Measurements from ENCODE around the gene COL4A2.

Gene COL4A2

DNA sequence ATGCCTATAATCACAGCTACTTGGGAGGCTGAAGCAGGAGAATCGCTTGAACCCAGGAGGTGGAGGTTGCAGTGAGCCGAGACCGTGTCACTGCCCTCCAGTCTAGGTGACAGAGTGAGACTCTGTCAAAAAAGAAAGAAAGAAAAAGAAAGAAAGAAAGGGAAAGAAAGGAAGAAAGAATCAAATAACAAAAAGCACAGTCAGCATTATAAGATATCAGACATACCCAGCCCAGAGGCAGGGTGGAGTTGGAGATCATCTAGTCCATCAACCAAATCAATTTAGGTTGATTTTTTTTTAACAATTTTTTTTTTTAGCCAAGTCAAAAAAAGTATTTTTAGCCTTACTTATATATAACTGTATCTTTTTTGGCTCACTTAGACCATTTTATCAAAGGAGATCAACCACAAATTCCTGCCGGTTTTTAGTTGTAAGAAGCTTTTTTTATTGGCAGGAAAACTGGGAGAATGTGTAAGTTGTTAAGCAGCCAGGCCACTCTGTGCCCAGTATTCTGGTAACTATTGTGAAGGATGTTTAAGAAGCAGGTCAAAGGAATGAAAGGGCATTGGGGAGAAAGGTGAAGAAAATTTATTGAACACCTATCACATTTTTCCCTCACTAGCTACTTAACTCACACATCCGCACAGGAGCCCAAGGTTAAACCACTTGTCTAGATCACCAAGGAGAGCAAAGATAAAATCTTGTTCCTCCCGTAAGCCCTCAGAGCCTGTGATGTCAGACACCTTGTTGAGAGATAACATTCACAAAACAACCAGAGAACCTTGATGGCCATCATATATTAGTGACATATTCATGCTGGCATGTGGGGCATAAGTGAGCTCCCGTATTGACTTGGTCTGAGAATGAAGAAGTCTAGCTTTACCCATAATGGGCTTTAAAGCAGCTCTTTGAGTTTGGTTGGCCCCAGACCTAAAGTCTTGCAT, 91.8 kb downstream of the COL4A2 start:
- no peaks in the 10 kb centered on the region for H3K36me3 ChIP-seq (replicated peaks)
- peaks cover 20% of the 10 kb centered on the region for H3K27me3 ChIP-seq (ENCODE audit: low read depth)
- DNase-seq (ENCODE audit: low spot score in 2 of 2): no peak
- H3K4me1 ChIP-seq: no peaks in the 10 kb centered on the region
- in situ Hi-C loops (cut with MboI; ENCODE audit: low sequenced_read_pairs): no loop called here
- no peak overlapping the region for H3K4me3 ChIP-seq
- H3K9me3 ChIP-seq: no peaks in the 10 kb centered on the region

DNA sequence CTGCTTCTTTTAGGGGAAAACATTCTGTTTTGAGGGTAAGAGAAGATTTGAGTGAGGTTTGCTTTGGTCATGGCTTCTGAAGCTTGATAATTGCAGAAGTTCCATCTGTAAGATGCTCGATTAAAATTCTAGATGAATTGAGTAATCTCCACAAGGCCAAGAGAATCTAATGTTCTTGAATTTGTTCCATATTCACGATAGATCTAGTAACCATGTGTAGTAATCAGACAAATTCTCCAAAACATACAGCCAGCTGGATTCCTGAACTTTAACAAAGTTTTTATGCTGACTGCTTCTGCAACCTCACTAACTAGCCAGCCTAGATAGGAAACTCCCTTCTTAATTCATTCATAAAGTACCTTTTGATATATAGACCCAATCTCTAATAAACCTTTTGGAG, 92.7 kb downstream of the COL4A2 start:
- in situ Hi-C loops (cut with MboI; ENCODE audit: low sequenced_read_pairs): loop anchor here (25.0 kb wide), 1 partner anchor 1438 kb away; no protein-coding TSS in a partner anchor
- no peaks in the 10 kb centered on the region for H3K4me1 ChIP-seq
- H3K9me3 ChIP-seq: no peaks in the 10 kb centered on the region
- DNase-seq (ENCODE audit: low spot score in 2 of 2): no peak
- no peaks in the 10 kb centered on the region for H3K36me3 ChIP-seq (replicated peaks)
- H3K4me3 ChIP-seq: no peak overlapping the region
- H3K27me3 ChIP-seq (ENCODE audit: low read depth): peaks cover 20% of the 10 kb centered on the region

DNA sequence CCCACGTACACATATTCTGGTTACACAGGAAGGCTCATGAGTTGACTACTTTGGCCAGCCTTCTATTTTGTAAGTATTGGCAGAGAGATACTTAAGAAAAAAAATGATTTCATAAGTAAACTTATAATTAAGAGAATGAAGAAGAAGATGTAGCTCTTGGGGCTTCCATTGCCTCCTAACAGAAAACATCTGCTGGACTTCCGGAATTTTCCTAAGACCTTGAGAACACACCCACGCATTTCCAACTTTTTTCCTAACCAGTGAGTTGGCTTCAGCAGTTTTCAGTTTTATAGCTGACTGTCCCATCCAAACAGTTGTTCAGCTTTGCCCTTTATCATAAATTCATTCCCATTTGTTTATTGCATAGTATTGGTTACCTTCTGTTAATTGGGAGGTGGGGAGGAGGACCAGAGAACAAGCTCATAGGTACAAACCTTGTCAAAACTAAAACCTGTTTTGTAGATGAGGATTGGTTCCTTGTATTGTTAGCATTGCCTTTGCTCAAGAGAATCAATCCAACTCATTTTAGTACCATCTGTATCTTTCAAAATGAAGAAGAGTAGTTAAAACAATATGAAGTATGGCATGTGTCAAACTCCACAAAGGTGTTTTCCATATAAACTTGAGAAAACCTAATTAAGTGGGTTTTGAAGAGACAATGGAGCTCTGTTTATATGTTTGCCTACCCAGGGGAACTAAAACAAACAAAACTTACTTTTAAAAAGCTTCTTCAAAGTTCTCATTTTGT, 93.9 kb downstream of the COL4A2 start:
- peaks cover 20% of the 10 kb centered on the region for H3K27me3 ChIP-seq (ENCODE audit: low read depth)
- in situ Hi-C loops (cut with MboI; ENCODE audit: low sequenced_read_pairs): loop anchor here (25.0 kb wide), 1 partner anchor 1439 kb away; no protein-coding TSS in a partner anchor
- no peaks in the 10 kb centered on the region for H3K9me3 ChIP-seq
- no peaks in the 10 kb centered on the region for H3K36me3 ChIP-seq (replicated peaks)
- no peak for DNase-seq (ENCODE audit: low spot score in 2 of 2)
- H3K4me1 ChIP-seq: no peaks in the 10 kb centered on the region
- H3K4me3 ChIP-seq: no peak overlapping the region

DNA sequence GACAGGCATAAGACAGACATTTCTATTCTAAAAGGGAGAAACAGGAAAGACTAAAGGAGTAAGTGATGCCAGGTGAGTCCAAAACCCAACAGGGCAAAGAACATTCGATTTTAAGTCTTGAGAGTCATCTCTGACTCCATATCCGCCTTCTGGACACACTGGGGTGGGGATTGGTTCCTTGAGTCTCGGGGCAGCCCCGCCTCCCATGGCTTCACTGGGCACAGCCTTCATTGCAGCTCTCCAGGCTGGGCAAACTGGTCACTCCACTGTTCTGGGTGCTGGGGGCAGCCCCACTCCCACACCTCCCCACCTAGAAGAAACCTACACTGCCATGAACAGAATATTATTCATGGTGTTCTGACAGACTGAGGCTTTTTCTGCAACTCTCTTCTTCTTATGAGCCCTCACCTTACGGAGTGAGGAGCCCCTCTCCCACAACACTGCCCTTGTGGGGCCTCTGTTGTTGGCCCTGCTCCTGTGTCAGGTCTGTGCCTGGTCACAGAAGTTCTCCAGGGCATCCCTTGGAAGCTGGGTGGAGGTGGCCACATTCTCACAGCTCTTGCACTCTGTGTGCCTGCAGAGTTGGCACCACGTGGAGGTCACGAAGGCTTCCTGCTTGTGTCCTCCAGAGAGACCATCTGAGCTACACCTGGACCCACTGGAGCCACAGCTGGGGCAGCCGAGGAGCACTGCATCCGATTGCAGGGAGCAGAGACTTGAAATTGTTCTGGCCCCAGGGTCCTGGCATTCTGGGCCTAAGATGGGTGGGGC, 95.4 kb downstream of the COL4A2 start:
- no peaks in the 10 kb centered on the region for H3K36me3 ChIP-seq (replicated peaks)
- peaks cover 18% of the 10 kb centered on the region for H3K27me3 ChIP-seq (ENCODE audit: low read depth)
- in situ Hi-C loops (cut with MboI; ENCODE audit: low sequenced_read_pairs): loop anchor here (25.0 kb wide), 1 partner anchor 1440 kb away; no protein-coding TSS in a partner anchor

DNA sequence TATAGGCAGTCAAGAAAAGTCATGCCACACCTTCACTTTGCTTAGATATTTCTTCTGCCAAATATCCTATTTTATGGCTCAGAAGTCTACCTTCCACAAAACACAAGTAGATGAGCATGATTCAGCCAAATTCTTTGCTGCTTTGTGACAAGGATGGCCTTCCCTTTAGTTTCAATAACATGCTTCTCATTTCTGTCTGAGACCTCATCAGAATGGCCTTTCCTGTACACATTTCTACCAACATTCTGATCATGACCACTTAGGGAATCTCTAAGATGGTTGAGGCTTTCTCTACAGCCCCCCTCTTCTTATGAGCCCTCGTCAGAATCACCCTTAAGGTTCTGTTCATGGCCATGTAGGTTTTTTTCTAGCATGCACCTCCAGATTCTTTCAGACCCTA, 96.2 kb downstream of the COL4A2 start:
- no peak for DNase-seq (ENCODE audit: low spot score in 2 of 2)
- Histone ChIP-seq H3K36me3 (replicated peaks) (no peaks in the 10 kb centered on the region), H3K4me1 (no peaks in the 10 kb centered on the region), H3K27me3 (ENCODE audit: low read depth) (peaks cover 15% of the 10 kb centered on the region), H3K9me3 (no peaks in the 10 kb centered on the region), H3K4me3 (no peak overlapping the region)
- in situ Hi-C loops (cut with MboI; ENCODE audit: low sequenced_read_pairs): loop anchor here (25.0 kb wide), 1 partner anchor 1441 kb away; no protein-coding TSS in a partner anchor

More for the DNA sequence above, 95.4 kb downstream of the COL4A2 start:
- Histone ChIP-seq H3K4me1 (no peaks in the 10 kb centered on the region), H3K4me3 (no peak overlapping the region), H3K9me3 (no peaks in the 10 kb centered on the region)
- no peak for DNase-seq (ENCODE audit: low spot score in 2 of 2)

DNA sequence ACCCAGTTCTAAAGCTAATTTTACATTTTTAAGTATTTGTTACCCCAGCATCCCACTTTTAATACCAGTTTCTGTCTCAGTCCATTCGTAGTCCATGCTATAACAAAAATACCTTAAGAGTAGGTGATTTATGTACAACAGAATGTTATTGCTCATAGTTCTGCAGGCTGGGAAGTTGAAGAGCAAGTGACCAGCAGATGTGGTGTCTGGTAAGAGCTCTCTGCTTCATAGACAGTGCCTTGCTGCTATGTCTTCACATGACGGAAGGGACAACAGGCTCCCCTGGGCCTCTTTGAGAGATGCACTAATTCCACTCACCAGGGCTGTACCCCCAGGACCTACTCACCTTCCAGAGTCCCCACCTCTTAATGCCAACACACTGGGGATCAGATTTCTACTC, 96.6 kb downstream of the COL4A2 start:
- H3K4me1 ChIP-seq: no peaks in the 10 kb centered on the region
- H3K36me3 ChIP-seq (replicated peaks): no peaks in the 10 kb centered on the region
- in situ Hi-C loops (cut with MboI; ENCODE audit: low sequenced_read_pairs): loop anchor here (25.0 kb wide), 1 partner anchor 1441 kb away; no protein-coding TSS in a partner anchor
- peaks cover 11% of the 10 kb centered on the region for H3K27me3 ChIP-seq (ENCODE audit: low read depth)
- no peak for DNase-seq (ENCODE audit: low spot score in 2 of 2)
- no peak overlapping the region for H3K4me3 ChIP-seq
- no peaks in the 10 kb centered on the region for H3K9me3 ChIP-seq

DNA sequence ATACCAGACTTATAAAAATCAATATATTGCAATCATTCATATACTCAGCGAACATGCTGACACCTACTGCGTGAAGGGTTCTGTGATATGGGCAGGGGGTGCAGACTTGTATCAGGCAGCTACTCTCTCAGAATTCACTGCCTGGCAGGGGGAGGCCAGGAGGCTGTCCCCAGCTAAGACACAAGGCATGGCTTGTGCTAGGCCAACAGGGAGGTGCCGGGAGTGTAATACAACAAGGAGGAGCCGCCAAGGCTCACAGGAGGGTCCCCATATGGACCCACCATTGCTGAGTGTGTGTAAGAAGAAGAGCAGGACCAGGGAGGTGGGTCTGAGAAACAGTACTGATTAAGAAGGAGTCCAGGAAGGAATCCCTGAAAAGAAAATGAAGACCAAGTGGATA, 97.2 kb downstream of the COL4A2 start:
- no peaks in the 10 kb centered on the region for H3K36me3 ChIP-seq (replicated peaks)
- in situ Hi-C loops (cut with MboI; ENCODE audit: low sequenced_read_pairs): loop anchor here (25.0 kb wide), 1 partner anchor 1442 kb away; no protein-coding TSS in a partner anchor
- no peaks in the 10 kb centered on the region for H3K4me1 ChIP-seq
- no peak for DNase-seq (ENCODE audit: low spot score in 2 of 2)
- H3K27me3 ChIP-seq (ENCODE audit: low read depth): peaks cover 7% of the 10 kb centered on the region
- H3K4me3 ChIP-seq: no peak overlapping the region
- H3K9me3 ChIP-seq: no peaks in the 10 kb centered on the region

DNA sequence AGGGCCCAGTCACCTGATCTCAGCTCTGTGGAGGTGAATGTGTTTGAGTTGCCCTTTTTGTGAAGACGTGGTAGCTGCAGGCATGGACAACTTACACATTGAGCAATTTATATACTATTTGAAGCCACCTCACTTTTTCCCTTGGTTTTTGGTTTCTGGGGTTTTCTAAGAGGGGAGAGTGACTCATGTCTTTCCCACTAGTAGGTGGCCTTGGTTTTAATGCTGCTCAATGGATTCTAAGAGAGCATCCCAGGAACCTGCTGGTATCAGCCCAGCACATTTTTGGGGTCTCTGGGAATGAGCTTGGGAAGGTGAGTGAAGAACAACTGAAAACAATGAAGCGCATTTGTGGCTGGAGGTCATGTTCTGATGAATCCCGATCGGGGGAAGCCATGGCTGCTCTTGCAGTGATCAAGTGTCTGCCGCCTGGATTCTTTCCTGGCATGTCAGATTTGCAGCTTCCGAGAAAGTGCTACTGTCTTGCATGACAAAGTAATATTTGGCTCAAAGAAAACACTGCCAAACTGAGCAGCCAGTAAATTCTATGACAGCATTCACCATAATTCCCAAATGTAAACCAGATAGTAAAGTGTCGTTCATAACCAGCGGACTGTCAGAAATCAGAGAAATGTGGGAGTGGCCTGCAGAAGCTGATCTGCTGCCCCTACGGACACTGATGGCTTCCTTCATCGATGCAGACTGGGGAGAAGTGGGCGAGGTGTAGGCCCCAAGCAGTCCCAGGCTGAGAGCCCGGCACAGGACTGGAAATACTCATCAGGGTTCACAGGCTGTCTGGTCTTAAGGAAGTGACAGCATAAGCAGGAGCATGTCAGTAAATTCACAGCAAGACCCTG, 98.7 kb downstream of the COL4A2 start:
- H3K4me1 ChIP-seq: no peaks in the 10 kb centered on the region
- H3K9me3 ChIP-seq: no peaks in the 10 kb centered on the region
- in situ Hi-C loops (cut with MboI; ENCODE audit: low sequenced_read_pairs): loop anchor here (25.0 kb wide), 1 partner anchor 1444 kb away; no protein-coding TSS in a partner anchor
- no peak overlapping the region for H3K4me3 ChIP-seq
- no peaks in the 10 kb centered on the region for H3K36me3 ChIP-seq (replicated peaks)
- no peaks in the 10 kb centered on the region for H3K27me3 ChIP-seq (ENCODE audit: low read depth)
- no peak for DNase-seq (ENCODE audit: low spot score in 2 of 2)

DNA sequence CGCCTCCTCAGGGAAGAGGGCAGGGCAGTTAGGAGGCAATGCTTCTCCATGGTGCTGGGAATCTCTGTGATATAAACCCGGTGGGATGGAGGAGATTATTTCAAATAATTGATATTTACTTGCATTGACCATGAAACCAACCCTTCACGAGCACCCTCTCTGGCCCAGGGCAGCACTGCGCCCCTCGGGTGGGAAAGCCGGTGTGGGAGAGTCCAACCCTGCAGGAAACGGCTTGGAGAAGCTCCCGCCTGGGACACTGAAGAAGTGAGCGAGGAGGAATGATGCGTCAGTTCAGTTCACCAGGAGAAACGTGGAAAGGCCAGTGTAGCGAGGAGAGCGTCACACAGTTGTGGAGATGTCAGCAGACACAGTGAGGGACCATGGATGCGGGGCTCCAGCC, 99.9 kb downstream of the COL4A2 start:
- no peak overlapping the region for H3K4me3 ChIP-seq
- H3K9me3 ChIP-seq: no peaks in the 10 kb centered on the region
- DNase-seq (ENCODE audit: low spot score in 2 of 2): no peak
- no peaks in the 10 kb centered on the region for H3K4me1 ChIP-seq
- no peaks in the 10 kb centered on the region for H3K27me3 ChIP-seq (ENCODE audit: low read depth)
- no peaks in the 10 kb centered on the region for H3K36me3 ChIP-seq (replicated peaks)
- in situ Hi-C loops (cut with MboI; ENCODE audit: low sequenced_read_pairs): loop anchor here (25.0 kb wide), 1 partner anchor 1445 kb away; no protein-coding TSS in a partner anchor

DNA sequence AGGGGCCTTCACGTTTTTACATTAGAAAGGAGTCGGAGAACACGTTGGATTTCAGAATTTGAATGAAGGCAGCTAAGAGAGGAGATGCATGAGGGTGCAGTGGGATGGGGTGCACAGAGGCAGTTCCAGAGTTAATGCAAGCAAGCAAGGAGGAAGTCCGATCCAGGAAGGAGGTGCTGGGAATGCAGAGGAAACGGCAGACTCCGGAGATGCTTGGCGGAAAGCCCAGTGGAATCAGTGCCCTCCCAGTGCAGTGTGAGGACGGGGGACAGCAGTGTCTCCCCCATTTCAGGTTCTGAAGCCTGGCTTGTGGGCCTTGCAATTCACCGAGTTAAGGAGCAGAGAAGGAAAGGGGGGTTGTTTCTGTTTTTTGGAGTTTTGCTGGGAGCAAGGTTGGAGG, 100.4 kb downstream of the COL4A2 start:
- no peak overlapping the region for H3K4me3 ChIP-seq
- in situ Hi-C loops (cut with MboI; ENCODE audit: low sequenced_read_pairs): loop anchor here (25.0 kb wide), 1 partner anchor 1445 kb away; no protein-coding TSS in a partner anchor
- no peaks in the 10 kb centered on the region for H3K36me3 ChIP-seq (replicated peaks)
- no peaks in the 10 kb centered on the region for H3K27me3 ChIP-seq (ENCODE audit: low read depth)
- H3K9me3 ChIP-seq: no peaks in the 10 kb centered on the region
- DNase-seq (ENCODE audit: low spot score in 2 of 2): no peak
- no peaks in the 10 kb centered on the region for H3K4me1 ChIP-seq

DNA sequence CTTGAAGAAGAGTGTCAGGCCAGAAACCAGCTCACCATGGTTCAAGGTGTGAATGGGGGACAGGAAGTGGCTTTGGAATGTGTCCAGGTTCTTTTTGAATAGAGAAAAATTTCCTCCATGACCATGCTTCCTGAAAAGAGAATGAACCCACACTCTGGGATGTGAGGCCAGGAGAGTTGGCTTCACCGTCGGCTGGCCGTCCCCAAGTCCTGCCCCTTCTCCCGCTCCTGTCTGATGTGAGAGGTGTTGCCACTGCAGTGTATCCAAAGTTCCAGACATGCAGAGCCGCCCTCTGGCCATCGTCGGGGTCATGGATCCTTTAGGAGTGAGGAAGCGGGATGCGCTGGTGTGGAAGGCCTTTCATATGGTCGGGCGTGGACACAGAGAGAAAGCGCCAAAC, 101.2 kb downstream of the COL4A2 start:
- no peaks in the 10 kb centered on the region for H3K27me3 ChIP-seq (ENCODE audit: low read depth)
- no peaks in the 10 kb centered on the region for H3K9me3 ChIP-seq
- no peaks in the 10 kb centered on the region for H3K4me1 ChIP-seq
- H3K36me3 ChIP-seq (replicated peaks): no peaks in the 10 kb centered on the region
- no peak overlapping the region for H3K4me3 ChIP-seq
- no peak for DNase-seq (ENCODE audit: low spot score in 2 of 2)
- in situ Hi-C loops (cut with MboI; ENCODE audit: low sequenced_read_pairs): loop anchor here (25.0 kb wide), 1 partner anchor 1446 kb away; no protein-coding TSS in a partner anchor

DNA sequence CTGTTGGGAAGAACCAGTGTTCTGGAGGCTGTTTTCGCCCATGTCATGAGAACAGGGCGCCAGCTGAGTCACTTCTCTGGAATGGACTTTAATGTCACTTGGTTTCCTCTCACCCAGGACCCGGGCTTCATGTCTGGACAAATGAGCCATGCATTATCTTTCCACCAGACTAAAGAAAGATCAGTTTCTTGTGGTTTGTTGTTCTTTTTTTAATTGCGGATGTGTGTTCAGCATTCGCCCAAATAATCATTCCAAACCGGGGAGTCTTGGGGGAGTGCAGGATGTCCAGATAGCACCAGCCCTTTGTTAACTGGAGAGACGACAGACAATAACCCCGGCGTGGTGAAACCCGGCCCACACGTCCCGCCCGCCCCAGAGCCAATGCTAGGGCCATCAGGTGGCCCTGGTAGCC, 102.5 kb downstream of the COL4A2 start:
- no peaks in the 10 kb centered on the region for H3K4me1 ChIP-seq
- no peak for DNase-seq (ENCODE audit: low spot score in 2 of 2)
- in situ Hi-C loops (cut with MboI; ENCODE audit: low sequenced_read_pairs): loop anchor here (25.0 kb wide), 1 partner anchor 1447 kb away; no protein-coding TSS in a partner anchor

More for the DNA sequence above, 102.5 kb downstream of the COL4A2 start:
- Histone ChIP-seq H3K4me3 (no peak overlapping the region), H3K9me3 (no peaks in the 10 kb centered on the region), H3K36me3 (replicated peaks) (no peaks in the 10 kb centered on the region), H3K27me3 (ENCODE audit: low read depth) (no peaks in the 10 kb centered on the region)
